GM21737 (cell line): ENCODE results near the gene PLXNA3.

Experiments used
- ATAC-seq: cut with Tn5 transposase; IDR thresholded peaks from one replicate; pipeline ENCODE4 v1.9.1; 2021; ENCODE audit warnings: mild to moderate bottlenecking, moderate library complexity; ENCODE audit not compliant: unreplicated experiment

PLXNA3 gene

GRCh38 chrX:154457491-154458115 is 478 bp upstream of the PLXNA3 start:
- ATAC-seq = peak; percentile 50

- ATAC-seq = no peak
These were observed 1.1 kb downstream of the PLXNA3 start for GRCh38 chrX:154458954-154459778.

DNA sequence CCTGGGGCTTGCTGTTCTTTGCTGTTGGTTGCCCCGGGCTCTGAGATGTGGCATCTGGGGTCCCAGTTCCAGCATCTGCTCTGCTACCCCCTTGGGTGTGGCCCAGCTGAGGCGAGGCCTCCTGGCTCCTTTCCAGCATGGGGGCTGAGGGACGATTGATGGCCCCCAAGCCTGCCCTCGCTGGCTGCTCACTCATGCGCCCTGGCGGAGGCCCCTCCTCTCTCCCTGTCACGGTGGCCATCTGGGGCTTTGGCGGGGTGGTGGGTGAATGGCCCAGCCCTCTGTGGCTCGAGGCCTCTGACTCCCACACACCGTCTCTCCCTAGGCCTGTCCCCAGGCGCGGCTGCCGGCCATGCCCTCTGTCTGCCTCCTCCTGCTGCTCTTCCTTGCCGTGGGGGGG is 1.8 kb downstream of the PLXNA3 start:
- ATAC-seq = no peak

GRCh38 chrX:154460326-154460725 is 2.2 kb downstream of the PLXNA3 start:
- no peak for ATAC-seq

DNA sequence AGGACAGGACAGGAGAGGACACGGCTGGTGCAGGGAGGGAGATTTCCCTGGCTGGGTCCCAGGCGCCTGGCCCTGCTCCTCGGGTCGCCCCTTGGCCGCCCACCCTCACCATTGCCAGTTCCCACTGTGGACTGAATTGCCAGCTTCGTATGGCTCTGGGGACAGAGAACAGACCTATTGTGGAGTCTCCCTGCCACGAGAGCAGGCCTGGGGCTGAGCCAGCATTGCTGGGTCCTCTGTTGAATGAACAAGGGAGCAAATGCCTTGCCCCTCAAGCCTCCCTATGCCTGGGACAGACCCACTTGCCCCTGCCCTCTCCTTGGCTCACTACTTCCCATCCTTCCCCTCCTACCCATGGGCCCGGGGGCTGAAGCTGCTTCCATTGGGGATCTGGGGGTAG is 4.3 kb downstream of the PLXNA3 start:
- ATAC-seq = no peak

DNA sequence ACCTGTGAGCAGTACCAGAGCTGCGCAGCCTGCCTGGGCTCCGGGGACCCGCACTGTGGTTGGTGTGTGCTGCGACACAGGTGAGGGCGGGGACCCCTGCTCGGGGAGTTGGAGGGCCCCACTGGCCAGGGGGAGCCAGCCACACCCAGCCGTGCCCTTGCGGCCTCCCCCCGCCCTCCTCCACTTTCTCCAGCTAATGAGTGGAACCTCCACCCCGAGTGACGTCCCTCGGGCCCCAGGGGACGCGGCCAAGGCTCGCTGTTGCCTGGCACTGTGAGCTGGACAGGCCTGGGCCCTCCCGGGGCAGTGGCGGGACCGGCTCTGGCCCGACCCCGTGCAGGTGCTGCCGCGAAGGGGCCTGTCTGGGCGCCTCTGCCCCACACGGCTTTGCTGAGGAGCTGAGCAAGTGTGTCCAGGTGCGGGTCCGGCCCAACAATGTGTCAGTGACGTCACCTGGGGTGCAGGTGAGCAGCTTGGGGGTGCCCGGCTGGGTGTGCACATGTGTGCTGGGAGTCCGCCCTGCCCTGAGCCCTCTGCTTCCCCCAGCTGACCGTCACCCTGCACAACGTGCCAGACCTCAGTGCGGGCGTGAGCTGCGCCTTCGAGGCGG is 5.6 kb downstream of the PLXNA3 start:
- no peak for ATAC-seq

DNA sequence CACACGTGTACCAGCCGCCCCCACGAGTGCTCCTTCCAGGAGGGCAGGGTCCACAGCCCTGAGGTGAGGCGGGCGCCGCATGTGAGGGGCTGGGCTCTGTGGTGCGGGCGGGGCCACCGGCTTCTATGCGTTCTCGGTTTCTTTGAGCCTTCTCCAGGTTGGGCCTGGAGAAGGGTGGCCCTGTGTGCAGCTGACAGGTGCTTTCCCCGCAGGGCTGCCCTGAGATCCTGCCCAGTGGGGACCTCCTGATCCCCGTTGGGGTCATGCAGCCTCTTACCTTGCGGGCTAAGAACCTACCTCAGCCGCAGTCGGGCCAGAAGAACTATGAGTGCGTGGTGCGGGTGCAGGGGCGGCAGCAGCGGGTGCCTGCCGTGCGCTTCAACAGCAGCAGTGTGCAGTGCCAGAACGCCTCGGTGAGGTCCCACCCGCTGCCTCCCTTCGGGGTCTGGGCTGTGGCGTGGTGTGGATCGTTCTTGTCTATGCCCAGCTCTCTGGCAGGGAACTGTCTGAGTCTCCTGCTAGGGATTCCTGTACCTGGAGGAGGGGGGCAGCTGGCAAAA is 6.8 kb downstream of the PLXNA3 start:
- ATAC-seq = no peak

- no peak for ATAC-seq
These were observed 7.5 kb downstream of the PLXNA3 start for GRCh38 chrX:154465601-154466000.

- no peak for ATAC-seq
These were observed 8.0 kb downstream of the PLXNA3 start for GRCh38 chrX:154466036-154466435.

GRCh38 chrX:154466907-154467306 is 8.8 kb downstream of the PLXNA3 start:
- ATAC-seq = no peak

- ATAC-seq = no peak
These were observed 9.5 kb downstream of the PLXNA3 start for GRCh38 chrX:154467556-154467955.

- no peak for ATAC-seq
These were observed 10.1 kb downstream of the PLXNA3 start for GRCh38 chrX:154468217-154468616.

- ATAC-seq = no peak
These were observed 11.0 kb downstream of the PLXNA3 start for GRCh38 chrX:154469114-154469513.

DNA sequence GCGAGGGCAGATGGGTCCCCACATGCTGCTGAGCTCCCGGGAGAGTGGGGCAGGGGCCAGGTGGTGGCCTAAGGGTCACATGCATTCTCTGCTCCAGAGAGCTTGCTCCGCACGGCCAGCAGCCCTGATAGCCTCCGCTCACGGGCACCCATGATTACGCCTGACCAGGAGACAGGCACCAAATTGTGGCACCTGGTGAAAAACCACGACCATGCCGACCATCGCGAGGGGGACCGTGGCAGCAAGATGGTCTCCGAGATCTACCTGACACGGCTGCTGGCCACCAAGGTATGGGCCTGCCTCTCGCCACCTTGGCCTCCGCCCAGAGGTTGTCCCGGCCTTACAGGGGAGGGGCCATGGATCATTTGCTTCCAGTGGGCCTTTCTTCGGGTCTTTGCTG is 11.8 kb downstream of the PLXNA3 start:
- ATAC-seq = no peak

GRCh38 chrX:154470434-154470833 is 12.4 kb downstream of the PLXNA3 start:
- ATAC-seq = no peak

DNA sequence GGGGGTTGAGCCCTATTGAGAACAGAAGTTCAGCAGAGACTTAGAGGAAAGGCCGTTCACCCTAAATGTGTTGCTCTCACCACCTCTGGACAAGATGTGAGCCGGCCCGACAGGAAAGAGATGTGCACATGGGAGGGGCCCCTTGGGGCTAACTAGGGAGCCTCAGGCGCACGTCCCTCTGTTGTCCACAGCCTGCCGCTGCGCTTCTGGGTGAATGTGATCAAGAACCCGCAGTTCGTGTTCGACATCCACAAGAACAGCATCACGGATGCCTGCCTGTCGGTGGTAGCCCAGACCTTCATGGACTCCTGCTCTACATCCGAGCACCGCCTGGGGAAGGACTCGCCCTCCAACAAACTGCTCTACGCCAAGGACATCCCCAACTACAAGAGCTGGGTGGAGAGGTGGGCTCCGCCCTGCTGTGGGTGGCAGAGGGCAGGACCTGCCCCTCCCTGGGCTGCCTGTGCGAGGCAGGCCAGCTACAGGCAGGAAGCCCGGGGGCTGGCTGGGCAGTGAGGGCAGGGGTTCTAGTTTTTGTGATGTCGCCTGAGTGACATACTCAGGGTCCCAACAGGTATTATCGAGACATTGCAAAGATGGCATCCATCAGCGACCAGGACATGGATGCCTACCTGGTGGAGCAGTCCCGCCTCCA is 13.0 kb downstream of the PLXNA3 start:
- no peak for ATAC-seq

DNA sequence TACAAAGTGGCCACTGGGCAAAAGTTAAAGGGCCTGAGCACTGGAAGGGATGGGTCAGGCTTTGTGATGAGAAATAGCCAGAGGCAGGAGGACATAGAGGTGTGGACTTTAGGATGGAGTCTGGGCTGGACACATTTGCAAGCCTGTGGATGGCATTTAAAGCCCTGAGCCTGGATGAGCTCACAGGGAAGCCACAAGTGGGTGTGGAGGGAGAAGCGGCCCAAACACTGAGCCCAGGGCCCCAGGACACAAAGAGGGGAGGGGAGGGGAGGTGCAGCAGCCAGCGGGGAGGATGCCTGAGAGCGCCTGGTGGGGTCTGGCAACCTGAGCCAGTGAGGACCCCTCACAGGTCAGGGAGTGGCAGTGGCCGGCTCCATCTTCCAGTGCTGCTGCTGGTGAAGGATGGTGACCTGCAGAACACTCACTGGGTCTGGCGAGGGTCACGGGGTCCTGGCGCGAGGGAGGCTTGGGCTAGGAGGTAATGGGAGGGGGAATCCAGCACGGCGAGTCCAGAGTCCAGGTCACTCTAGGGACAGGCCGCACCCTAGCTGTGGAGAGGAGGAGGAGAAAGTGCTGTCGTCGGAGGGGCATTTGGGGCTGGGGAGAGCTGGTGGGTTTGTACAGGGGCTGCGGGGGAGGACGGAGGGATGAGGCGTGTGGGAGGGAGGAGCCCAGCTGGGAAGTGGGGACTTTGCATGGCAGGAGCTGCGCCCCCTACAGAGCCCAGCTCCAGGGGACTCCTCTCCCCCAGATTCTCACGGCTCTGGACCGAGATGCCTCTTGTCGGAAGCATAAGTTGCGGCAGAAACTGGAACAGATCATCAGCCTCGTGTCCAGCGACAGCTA is 14.0 kb downstream of the PLXNA3 start:
- ATAC-seq = no peak

- ATAC-seq = no peak
These were observed 14.9 kb downstream of the PLXNA3 start for GRCh38 chrX:154472685-154473632.

DNA sequence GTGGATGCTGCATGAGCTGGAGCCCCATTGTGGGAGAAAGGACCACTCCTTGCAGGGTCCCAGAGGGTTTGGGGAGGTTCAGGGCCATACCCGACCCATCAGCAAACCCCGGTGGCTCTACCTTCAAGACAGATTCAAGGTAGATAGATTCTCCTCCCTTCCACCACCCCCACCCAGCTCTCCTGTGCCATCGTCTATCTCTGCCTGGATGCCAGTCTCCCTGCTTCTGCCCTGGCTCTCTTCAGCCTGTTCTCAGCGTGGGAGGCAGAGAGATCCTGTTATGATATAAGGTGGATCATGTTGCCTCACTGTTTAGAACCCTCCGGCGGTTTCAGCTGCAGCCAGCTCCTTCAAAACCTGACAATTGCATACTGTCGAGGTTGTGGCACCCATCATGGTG is 15.6 kb downstream of the PLXNA3 start:
- no peak for ATAC-seq
